Measurements from ENCODE around the gene HDHD5.

HDHD5 gene

DNA sequence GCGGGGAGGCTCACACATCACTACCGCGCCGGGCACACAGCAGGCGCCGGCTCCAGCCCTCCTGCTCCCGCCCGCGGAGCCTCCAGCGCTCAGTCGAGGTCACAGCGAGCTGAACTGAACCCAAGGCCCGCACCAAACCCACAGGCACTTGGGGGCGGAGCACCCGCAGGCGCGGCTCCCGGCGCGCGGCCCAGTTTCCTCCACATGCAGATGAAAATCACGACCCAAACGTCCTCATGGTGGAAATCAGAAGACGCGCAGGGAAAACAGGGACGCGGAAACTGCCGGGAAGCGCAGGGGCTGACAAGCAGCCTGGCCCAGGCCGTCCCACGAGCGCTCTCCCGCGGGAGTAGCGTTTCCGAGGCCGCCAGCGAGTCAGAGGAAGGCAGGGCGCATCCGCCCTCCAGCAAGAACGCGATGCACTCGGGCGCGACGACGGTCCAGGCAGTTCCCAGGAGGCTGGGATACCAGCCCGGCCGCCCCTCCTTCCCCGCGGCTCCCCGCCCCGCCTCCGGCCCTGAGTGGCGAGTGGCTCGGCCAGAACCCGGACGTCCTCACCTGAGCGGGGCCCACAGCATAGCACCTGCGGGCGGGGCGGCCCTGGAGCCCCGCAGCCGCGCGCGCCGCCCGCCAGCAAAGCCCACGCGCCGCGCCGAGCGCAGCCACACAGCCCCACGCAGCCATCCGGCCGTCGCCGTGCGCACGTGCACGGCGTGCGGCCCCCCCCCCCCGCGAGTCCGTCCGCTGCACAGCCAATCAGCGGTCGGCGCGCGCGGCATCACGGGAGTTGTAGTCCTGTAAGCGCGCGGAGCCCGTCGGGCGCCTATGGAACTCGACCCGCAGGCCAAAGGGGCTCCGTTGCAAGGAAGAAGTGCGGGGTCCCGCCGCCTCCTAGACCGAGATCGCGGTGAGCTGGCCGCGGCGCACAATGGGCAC lies at the start of gene HDHD5:
Gene HDHD5 (minus strand): TSS at position 710 of the 936 bp plus-strand sequence. CDS start 26 bp downstream, at position 684.
- peak; percentile 79 to 81 for DNase-seq (ENCODE audit: low read depth in 2 of 2)

DNA sequence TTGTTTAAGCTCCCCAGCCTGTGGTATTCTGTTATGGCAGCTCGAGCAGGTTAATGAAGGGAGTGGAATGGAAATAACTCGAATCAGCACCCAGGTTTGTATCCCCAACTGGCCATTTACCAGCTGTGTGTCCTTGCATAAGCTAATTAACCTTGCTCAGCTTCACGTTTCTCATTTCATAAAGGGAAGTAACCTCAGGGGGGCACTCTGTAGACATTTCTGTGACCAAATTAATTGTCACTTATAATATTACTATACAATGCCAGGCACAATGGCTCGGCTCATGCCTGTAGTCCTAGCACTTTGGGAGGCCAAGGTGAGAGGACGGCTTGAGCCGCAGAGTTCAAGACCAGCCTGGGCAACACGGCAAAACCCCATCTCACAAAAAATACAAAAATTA lies 46.4 kb upstream of the HDHD5 start:
- no peak for DNase-seq (ENCODE audit: low read depth in 2 of 2)

DNA sequence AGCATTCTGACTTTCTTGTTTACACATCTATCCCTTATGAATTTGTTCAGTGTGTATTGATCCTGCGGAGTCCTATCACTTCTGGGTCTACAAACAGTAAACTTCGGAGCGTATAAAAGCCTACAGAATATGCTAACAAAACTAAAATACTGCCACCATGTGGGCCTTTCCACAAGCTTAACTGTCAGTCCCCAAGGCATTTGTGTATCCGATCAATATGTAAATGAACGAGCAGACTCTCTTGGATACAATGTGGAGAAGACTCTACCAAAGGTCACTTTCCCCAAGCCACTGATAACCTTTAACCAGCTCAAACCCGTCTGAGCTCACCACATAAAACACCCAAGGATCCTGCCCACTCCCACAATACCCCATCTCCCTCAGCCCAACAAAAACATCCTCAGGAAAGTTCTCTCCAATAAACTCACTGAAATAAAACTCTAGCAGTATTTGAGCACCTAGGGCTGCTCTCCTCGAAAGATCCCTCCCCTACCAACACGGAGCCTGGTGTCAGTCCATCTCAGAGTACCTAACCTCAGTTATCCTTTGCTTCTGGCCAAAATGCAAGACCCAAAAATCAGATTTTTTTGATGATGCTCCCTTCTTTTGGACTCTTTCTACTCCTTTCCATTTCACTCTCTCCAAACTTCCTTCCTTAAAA lies 42.3 kb upstream of the HDHD5 start:
- no peak for DNase-seq (ENCODE audit: low read depth in 2 of 2)

DNA sequence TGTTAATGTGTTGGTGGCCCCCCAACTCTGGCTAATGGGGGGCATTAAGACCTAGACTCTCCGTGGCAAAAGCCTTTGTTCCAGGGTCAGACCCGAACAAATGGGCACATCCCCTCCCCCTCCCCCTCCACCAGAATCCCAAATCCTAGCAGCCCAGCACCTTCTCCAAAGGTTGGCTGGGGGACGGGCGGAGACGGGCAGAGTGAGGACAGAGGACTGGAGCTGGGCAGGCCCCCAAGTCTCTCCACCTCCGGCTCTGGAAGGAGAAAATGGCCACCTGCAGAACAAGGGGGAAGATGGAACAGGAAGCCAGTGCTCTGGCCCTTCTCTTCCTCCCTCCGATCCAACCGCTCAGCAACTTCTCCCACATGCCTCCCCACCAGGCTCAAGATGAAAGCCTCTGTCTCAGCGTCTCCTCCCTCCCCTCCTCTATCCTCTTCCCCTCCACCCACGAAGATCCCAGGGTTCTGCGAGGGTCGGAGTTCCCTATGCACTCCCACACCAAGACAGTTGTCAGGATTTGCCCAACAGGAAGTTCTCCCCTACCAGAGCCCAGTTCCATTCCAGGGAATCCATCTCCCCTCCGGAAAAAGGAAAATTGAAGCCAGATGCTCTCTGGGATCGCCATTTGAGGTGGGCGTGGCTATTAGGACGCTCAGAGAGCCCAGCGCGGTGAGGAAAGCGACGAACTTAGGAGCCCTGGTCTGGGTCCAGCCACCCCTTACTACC lies 40.1 kb upstream of the HDHD5 start:
- DNase-seq (ENCODE audit: low read depth in 2 of 2), result no peak

DNA sequence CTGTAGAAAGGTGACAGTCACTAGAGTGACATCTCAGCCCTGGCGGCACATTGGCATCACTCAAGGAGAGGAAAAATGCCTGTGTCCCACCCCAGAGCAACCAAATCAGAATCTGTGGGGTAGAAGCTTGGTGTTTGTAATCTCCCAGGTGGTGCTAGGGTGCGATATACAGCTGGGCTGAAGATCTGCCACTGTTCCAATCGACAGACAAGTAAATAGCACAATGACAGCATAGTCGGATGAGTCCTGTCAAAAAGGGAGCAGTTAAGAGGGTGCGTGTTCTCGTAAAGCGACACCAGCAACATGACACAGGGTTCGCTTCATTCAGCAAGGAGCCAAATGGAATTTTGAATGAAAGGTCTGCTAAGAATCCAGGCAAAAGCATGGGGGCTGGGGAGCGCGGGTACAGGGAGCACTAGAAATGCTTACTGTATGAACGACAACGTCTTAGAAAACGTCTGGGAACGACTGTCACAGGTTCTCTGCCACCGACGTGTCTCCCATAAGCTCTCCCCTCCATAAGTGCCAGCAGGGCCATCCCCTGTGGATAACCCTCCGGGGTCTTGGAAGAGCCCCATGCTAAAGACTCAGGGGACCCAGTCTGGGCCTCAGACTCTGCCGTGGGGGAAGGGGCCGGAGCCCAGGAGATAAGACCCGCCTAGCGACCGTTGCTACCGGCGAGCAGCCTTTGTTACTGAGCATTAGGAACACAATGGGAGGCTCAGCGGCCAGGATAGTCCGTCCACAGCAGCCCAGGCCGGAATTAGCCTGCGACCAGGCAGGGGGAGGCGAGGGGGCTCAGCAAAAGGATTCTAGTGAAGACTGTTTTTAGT lies 39.3 kb upstream of the HDHD5 start:
- DNase-seq (ENCODE audit: low read depth in 2 of 2), result no peak

DNA sequence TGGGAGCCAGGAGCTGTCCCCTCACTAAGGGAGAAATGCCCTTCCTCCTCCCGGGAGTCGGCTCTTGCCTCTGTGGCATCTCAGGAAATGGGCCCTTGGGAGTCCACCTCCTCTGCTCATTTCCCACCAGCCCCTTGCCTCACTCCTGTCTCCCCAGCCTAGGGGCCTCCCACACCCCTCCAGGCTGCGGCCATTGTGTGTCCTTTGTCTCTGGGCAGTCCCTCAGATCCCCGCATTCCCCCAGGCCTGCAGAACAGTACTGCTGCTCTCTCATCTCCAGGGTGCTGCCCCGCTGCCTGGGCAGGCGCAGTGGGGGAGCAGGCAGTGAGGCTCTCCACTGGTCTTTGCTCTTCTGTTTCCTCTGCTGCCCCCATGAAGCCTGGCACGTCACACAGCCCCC lies 35.1 kb upstream of the HDHD5 start:
- no peak for DNase-seq (ENCODE audit: low read depth in 2 of 2)

DNA sequence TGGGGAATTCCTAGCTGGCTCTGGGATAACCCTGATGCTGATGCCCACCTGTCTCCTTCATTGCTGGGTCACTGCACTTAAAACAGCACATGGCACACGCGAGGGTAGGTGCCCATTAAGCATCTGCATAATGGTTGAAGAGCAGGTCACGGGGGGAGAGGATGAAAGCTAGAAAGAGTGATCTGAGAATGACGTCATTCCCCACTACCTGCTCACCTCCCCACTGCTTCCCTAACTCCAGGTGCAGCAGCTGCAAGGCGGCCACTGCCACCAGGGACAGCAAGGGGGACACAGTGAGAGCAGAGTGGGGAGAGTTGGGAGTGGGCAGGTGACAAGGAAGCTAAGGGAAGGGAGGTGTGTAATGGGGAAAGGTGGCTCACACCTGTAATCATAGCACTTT lies 33.1 kb upstream of the HDHD5 start:
- no peak for DNase-seq (ENCODE audit: low read depth in 2 of 2)

DNA sequence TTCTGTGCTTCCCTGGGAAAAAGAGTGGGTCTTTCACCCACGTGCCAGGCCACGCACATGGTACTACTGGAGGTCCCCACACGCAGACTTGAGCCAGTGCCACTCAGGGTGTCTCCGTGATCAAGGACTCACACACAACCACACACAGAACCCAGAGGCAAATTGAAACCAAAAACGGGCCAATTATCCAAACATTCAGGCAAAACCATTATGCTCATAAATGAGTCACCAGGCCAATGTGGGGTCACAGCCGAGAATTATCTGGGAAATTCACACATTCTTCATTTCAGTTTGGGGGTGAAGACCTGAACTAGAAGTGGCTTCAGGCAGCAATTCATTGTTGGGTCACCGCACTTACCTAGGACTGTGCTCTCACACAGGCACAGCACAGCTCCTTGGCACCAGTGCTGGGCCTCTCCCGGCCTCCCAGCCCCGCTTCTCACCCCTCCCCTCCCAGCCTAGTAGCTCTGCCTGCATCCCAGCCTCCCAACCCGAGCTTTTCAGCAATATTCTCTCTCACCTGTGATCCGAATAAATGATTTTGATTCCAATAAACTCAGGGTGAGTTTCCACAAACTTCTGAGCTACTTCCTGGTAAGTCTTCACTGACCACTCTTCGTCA lies 32.2 kb upstream of the HDHD5 start:
- DNase-seq (ENCODE audit: low read depth in 2 of 2), result no peak

DNA sequence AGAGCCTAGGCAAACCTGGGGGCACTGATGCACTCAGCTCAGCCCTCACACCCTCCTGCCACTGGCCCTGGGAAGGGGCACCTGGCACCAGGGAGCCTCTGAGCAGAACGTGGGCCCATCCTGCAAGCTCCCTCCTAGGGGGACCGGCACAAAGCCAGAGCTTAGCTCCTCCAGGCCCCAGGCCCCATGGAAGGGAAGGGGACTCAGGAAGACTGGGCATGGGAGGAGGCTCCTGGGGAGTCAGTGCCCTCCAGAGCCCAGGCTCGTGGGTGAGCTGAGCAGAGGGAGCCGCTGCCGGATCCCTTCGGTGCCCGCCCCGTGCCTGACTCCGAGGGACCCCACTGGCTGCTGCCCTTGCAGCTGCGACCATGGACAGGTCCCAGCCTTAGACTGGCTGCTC lies 31.6 kb upstream of the HDHD5 start:
- DNase-seq (ENCODE audit: low read depth in 2 of 2), result no peak

DNA sequence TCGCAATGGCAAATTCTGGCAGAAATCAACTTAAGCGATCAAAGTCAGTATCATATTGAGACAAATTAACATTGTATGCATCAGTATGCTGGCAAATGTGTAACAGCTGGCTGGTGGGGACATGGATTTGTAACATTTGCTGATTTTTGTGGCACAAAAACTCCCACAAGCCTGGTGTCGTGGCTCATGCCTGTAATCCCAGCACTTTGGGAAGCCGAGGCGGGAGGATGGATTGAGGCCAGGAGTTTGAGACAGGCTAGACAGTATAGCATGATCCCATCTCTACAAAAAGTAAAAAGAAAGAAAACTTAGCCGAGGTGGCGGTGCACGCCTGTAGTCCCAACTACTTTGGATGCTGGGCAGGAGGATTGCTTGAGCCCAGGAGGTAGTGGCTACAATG lies 17.6 kb upstream of the HDHD5 start:
- no peak for DNase-seq (ENCODE audit: low read depth in 2 of 2)

DNA sequence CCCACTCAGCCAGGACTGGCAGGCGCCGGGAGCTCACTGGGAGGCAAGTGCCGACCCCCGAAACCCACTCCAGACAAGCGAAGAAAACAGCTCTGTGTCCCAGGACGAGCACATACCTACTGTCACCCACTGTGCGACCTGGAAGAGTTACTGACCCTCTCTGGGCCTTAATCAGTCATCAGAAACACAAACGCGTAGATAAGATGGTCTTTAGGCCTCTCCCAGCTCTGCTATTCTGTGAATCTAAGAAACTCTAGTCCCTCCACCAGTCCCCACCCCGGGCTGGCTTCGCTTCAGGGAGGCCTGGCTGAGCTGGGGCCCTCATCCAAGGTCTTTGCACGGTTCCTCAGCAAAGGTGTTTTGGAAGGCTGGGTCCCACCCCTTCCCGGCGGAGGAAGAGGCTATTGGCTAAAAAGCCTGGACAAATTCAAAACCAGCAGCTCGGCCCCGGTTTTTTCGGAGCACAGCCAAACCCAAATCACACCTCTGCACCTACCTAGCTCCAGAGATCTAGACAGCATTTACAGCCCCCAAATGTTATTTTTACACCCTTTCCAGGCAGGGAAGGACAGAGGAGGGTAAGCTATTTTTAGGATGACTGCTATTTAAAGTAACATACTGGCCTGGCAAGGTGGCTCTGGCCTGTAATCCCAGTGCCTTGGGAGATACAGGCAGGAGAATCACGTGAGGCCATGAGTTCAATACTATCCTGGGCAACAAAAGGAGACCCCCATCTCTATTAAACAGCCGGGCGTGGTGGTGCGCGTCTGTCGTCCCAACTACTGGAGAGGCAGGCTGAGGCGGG lies 13.2 kb upstream of the HDHD5 start:
- DNase-seq (ENCODE audit: low read depth in 2 of 2), result no peak

DNA sequence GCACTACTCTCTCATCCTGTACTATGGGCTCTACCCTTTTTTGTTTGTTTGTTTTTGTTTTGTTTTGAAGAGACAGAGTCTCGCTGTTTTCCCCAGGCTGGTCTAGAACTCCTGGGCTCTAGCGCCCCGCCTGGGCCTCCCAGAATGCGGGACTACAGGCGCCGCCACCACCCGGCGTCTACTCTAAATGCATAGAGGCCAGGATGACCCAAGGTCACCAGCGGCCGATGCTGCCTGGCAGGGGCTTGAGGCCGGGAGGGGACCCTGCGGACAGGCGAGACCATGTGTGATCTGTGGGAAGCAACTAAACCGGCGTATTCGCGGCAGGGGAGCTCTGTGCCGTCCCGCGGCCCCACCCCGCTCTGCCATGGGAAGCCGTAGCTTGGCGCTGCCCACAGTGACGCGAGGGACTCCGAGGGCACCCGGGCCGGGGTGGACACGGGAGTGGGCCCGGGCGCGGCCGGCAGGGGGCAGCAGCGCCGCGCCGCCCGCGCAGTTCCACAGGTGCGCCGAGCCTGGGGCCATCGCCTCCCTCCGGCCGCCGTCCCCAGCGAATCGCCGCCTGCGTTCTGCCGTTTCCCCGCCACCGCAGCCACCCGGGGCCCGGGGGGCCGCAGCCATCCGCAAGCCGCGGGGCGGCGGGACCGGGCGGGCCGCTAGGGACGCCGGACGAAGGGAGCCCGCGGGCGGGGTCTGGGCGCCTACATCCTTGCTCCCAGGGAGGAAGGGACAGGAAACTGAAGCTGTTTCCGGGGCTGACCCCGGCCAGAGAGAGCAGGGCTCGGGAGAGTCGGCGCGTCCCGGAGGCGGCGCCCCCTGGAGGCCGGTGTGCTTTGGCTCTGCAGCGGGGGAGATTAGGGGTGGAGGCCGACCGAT lies 12.3 kb upstream of the HDHD5 start:
- DNase-seq (ENCODE audit: low read depth in 2 of 2), result peak; percentile 50 to 56

DNA sequence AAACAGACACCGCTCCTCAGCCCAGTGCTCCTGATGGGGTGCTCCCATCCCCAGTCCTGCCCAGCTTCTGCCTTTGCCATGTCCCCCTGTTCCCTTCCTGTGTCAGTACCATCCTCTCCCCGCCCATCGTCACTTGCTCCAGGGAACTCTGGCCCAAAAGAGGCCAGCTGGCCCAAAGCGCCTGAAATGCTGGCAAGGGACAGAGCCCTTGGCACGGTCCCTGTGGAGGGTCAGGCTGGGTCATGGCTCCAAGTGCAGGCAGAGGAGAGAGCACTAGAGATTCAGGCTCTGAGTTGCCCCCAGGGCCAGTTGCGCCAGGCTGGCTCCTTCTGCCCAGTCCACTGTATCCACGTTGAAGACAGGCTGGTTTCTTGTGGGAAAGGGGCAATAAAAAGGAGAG lies 8.4 kb upstream of the HDHD5 start:
- DNase-seq (ENCODE audit: low read depth in 2 of 2), result no peak

DNA sequence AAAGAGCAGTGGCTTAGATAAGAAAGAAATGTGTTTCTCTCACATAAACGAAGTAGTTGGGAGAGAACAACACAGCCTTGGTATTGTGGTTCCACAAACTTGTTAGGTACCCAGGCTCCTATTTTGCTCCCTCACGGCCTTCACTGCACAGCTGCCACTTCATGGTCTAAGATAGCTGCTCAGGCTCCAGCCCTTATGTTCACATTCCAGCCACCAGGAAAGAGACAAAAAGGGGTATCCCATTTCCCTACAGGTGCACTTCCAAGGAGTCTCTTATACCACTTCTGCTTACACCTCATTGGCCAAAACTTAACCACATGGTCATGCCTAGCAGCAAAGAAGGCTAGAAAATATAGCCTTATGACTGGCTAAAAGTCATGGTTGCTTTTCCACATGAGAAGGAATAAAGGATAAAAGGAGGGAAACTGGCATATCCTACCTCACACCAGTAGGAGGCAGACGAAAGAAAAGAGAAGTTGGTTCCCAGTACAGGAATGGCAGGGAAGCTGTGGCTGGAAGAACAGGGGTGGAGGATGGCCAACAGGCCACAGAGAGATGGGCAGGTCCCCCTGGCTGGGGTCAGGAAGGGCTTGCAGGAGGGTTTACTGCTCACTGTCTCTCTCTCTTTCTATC lies 5.4 kb upstream of the HDHD5 start:
- DNase-seq (ENCODE audit: low read depth in 2 of 2), result no peak

DNA sequence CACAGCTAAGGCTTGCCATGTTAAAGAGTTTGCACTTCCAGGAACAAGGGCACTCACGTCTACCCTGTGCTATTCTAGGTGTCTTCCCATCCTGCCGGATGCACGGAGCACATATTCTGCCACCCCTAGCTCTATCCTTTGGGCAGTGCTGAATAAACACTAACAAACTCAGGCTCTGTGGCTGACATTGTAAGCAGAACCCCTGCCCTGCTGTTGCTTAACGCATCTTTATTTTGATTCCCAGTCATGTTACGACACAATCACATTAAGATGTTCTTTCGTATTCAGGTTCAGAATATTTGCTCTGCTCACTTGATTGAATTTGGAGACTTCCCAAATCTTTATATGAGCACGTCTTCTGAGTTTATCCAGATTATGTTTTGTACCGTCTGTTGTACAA lies 3.7 kb upstream of the HDHD5 start:
- DNase-seq (ENCODE audit: low read depth in 2 of 2), result no peak

DNA sequence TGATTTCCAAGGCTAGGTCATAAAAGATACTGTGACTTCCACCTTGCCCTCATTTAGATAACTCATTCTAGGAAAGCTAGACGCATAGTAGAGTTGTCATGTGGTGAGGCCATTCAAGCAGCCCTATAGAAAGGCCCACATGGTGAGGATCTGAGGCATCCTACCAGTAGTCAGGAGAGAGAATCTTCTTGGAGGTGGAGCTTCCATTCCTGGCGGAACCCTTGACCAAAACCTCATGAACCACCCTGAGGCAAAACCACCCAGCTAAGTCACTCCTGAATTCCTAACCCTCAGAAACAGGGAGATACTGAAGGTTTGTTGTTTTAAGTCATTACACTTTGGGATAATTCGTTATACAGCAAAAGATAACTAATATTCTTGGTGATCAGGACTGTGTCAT lies 2.9 kb upstream of the HDHD5 start:
- no peak for DNase-seq (ENCODE audit: low read depth in 2 of 2)

DNA sequence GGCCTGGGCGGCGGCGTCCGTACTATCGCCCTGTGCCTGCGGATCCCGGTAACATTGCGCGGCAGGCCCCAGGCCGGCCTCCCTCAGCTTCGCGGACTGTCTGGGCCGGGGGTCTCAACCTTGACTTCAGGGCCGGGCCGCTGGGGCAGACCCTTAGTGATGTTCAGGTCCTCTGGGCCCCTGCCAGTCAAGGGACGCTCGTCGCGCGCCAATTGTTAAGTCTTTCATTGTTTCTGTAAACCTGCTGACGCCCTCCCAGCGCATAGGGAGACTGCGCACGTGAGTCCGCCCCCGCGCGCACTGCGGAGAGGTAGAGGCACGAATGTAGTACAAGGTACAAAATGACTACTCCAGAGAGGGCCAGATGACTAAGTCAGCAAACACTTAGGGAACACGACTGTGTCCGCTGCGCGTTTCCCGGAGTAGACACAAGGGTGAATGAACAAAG lies 451 bp upstream of the HDHD5 start:
- no peak for DNase-seq (ENCODE audit: low read depth in 2 of 2)

DNA sequence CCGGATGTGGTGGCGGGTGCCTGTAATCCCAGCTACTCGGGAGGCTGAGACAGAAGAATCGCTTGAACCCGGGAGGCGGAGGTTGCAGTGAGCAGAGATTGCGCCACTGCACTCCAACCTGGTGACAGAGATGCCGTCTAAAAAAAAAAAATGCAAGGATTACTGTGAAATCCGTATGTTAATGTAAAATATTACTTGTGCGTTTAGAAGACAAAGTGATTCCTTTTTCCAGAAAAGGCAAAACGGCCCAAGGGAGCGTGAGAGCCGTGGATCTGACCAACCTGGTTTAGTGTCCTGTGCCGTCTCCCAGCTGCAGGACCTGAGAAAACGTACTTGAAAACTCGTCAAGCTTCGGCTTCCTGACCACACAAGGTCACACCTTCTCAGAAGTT lies 905 bp downstream of the HDHD5 start:
- no peak for DNase-seq (ENCODE audit: low read depth in 2 of 2)

DNA sequence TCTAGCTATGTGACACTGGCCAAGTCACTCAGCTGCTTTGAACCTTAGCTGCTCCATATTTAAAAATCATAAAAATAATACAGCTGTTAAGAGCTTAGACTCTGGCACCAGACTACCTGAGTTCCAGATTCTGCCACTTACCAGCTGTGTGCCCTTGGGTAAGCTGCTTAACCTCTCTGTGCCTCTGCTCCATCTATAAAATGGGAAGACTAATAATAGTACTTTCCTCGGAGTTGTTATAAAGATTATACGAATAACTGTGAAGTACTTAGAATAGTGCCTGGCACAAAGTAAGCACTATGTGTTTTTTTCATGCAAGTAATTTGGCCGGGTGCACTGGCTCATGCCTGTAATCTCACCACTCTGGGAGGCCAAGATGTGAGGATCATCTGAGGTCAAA lies 1.4 kb downstream of the HDHD5 start:
- DNase-seq (ENCODE audit: low read depth in 2 of 2), result no peak

Measured in stimulated activated CD8-positive, alpha-beta memory T cell treated with anti-CD3 and anti-CD28 coated beads, Interleukin-7, amount 100 ng/mL, for 1 hour (primary cell).